ENCODE measurements around the gene CLSTN2. TPM values are rescaled to one million over a fixed set of nuclear protein-coding genes. Genes with fewer than 3 reads are reported as not detected.

The CLSTN2 gene
- total RNA-seq, 1 experiment from 2014 or later = not detected

GRCh38 chr3:140015741-140016140 is 80.8 kb downstream of the CLSTN2 start:
- H3K36me3 ChIP-seq (ENCODE audit: insufficient read depth, low read length) = no peaks in the 10 kb centered on the region
- no peaks in the 10 kb centered on the region for H3K4me1 ChIP-seq (ENCODE audit: low read length)
- H2AFZ ChIP-seq (ENCODE audit: low read length) = no peak overlapping the region
- no peaks in the 10 kb centered on the region for H3K27me3 ChIP-seq (ENCODE audit: low read length)
- no peak overlapping the region for H3K4me2 ChIP-seq (ENCODE audit: low read depth, low read length, poor library complexity, severe bottlenecking)
- H3K9me2 ChIP-seq (replicated peaks; ENCODE audit: insufficient read depth, low read length) = no peaks in the 10 kb centered on the region
- no peaks in the 10 kb centered on the region for H4K20me1 ChIP-seq (ENCODE audit: insufficient read depth, low read depth, low read length)
- H3K9ac ChIP-seq (ENCODE audit: low read length) = no peak overlapping the region
- no peak overlapping the region for H3K4me3 ChIP-seq (ENCODE audit: low read length)
- no peak for DNase-seq
- H3K79me2 ChIP-seq (ENCODE audit: low read length) = no peaks in the 10 kb centered on the region
- H3K9me3 ChIP-seq (ENCODE audit: low read length) = no peaks in the 10 kb centered on the region
- H3K27ac ChIP-seq (ENCODE audit: low read length) = no peak overlapping the region

GRCh38 chr3:140018556-140018955 is 83.6 kb downstream of the CLSTN2 start:
- Histone ChIP-seq H3K79me2 (ENCODE audit: low read length) (no peaks in the 10 kb centered on the region), H3K9me3 (ENCODE audit: low read length) (no peaks in the 10 kb centered on the region), H3K9ac (ENCODE audit: low read length) (no peak overlapping the region), H2AFZ (ENCODE audit: low read length) (no peak overlapping the region), H3K4me3 (ENCODE audit: low read length) (no peak overlapping the region), H3K27ac (ENCODE audit: low read length) (no peak overlapping the region), H4K20me1 (ENCODE audit: insufficient read depth, low read depth, low read length) (no peaks in the 10 kb centered on the region), H3K27me3 (ENCODE audit: low read length) (no peaks in the 10 kb centered on the region), H3K4me2 (ENCODE audit: low read depth, low read length, poor library complexity, severe bottlenecking) (no peak overlapping the region), H3K4me1 (ENCODE audit: low read length) (no peaks in the 10 kb centered on the region), H3K36me3 (ENCODE audit: insufficient read depth, low read length) (no peaks in the 10 kb centered on the region), H3K9me2 (replicated peaks; ENCODE audit: insufficient read depth, low read length) (no peaks in the 10 kb centered on the region)
- no peak for DNase-seq

- H3K4me3 ChIP-seq (ENCODE audit: low read length) = no peak overlapping the region
- no peak overlapping the region for H3K4me2 ChIP-seq (ENCODE audit: low read depth, low read length, poor library complexity, severe bottlenecking)
- H3K4me1 ChIP-seq (ENCODE audit: low read length) = no peaks in the 10 kb centered on the region
- no peak for DNase-seq
- H3K9me2 ChIP-seq (replicated peaks; ENCODE audit: insufficient read depth, low read length) = no peaks in the 10 kb centered on the region
- H3K27ac ChIP-seq (ENCODE audit: low read length) = no peak overlapping the region
- no peaks in the 10 kb centered on the region for H3K36me3 ChIP-seq (ENCODE audit: insufficient read depth, low read length)
- no peaks in the 10 kb centered on the region for H4K20me1 ChIP-seq (ENCODE audit: insufficient read depth, low read depth, low read length)
- no peak overlapping the region for H3K9ac ChIP-seq (ENCODE audit: low read length)
- H3K27me3 ChIP-seq (ENCODE audit: low read length) = no peaks in the 10 kb centered on the region
- H3K79me2 ChIP-seq (ENCODE audit: low read length) = no peaks in the 10 kb centered on the region
- H2AFZ ChIP-seq (ENCODE audit: low read length) = no peak overlapping the region
- no peaks in the 10 kb centered on the region for H3K9me3 ChIP-seq (ENCODE audit: low read length)
These were observed 85.0 kb downstream of the CLSTN2 start for GRCh38 chr3:140019946-140020345.

GRCh38 chr3:140020541-140020940 is 85.6 kb downstream of the CLSTN2 start:
- no peak for DNase-seq
- no peaks in the 10 kb centered on the region for H3K27me3 ChIP-seq (ENCODE audit: low read length)
- no peaks in the 10 kb centered on the region for H3K9me2 ChIP-seq (replicated peaks; ENCODE audit: insufficient read depth, low read length)
- H3K36me3 ChIP-seq (ENCODE audit: insufficient read depth, low read length) = no peaks in the 10 kb centered on the region
- no peak overlapping the region for H3K9ac ChIP-seq (ENCODE audit: low read length)
- no peaks in the 10 kb centered on the region for H3K9me3 ChIP-seq (ENCODE audit: low read length)
- no peak overlapping the region for H3K27ac ChIP-seq (ENCODE audit: low read length)
- no peaks in the 10 kb centered on the region for H3K79me2 ChIP-seq (ENCODE audit: low read length)
- H4K20me1 ChIP-seq (ENCODE audit: insufficient read depth, low read depth, low read length) = no peaks in the 10 kb centered on the region
- H2AFZ ChIP-seq (ENCODE audit: low read length) = no peak overlapping the region
- no peak overlapping the region for H3K4me3 ChIP-seq (ENCODE audit: low read length)
- H3K4me1 ChIP-seq (ENCODE audit: low read length) = no peaks in the 10 kb centered on the region
- no peak overlapping the region for H3K4me2 ChIP-seq (ENCODE audit: low read depth, low read length, poor library complexity, severe bottlenecking)

- Histone ChIP-seq H4K20me1 (ENCODE audit: insufficient read depth, low read depth, low read length) (no peaks in the 10 kb centered on the region), H3K4me3 (ENCODE audit: low read length) (no peak overlapping the region), H3K27me3 (ENCODE audit: low read length) (no peaks in the 10 kb centered on the region), H3K4me1 (ENCODE audit: low read length) (no peaks in the 10 kb centered on the region), H3K9me2 (replicated peaks; ENCODE audit: insufficient read depth, low read length) (no peaks in the 10 kb centered on the region), H3K9me3 (ENCODE audit: low read length) (no peaks in the 10 kb centered on the region), H3K27ac (ENCODE audit: low read length) (no peak overlapping the region), H2AFZ (ENCODE audit: low read length) (no peak overlapping the region), H3K79me2 (ENCODE audit: low read length) (no peaks in the 10 kb centered on the region), H3K4me2 (ENCODE audit: low read depth, low read length, poor library complexity, severe bottlenecking) (no peak overlapping the region), H3K36me3 (ENCODE audit: insufficient read depth, low read length) (no peaks in the 10 kb centered on the region), H3K9ac (ENCODE audit: low read length) (no peak overlapping the region)
- no peak for DNase-seq
These were observed 86.3 kb downstream of the CLSTN2 start for GRCh38 chr3:140021269-140021668.

- Histone ChIP-seq H3K36me3 (ENCODE audit: insufficient read depth, low read length) (no peaks in the 10 kb centered on the region), H3K27me3 (ENCODE audit: low read length) (no peaks in the 10 kb centered on the region), H2AFZ (ENCODE audit: low read length) (no peak overlapping the region), H3K27ac (ENCODE audit: low read length) (no peak overlapping the region), H3K9me3 (ENCODE audit: low read length) (no peaks in the 10 kb centered on the region), H3K79me2 (ENCODE audit: low read length) (no peaks in the 10 kb centered on the region), H3K4me3 (ENCODE audit: low read length) (no peak overlapping the region), H4K20me1 (ENCODE audit: insufficient read depth, low read depth, low read length) (no peaks in the 10 kb centered on the region), H3K4me1 (ENCODE audit: low read length) (no peaks in the 10 kb centered on the region), H3K9ac (ENCODE audit: low read length) (no peak overlapping the region), H3K4me2 (ENCODE audit: low read depth, low read length, poor library complexity, severe bottlenecking) (no peak overlapping the region), H3K9me2 (replicated peaks; ENCODE audit: insufficient read depth, low read length) (no peaks in the 10 kb centered on the region)
- no peak for DNase-seq
These were observed 87.2 kb downstream of the CLSTN2 start for GRCh38 chr3:140022066-140022770.

GRCh38 chr3:140023616-140024530 is 88.9 kb downstream of the CLSTN2 start:
- DNase-seq = no peak

GRCh38 chr3:140031170-140031569 is 96.2 kb downstream of the CLSTN2 start:
- Histone ChIP-seq H3K4me1 (ENCODE audit: low read length) (no peaks in the 10 kb centered on the region), H4K20me1 (ENCODE audit: insufficient read depth, low read depth, low read length) (no peaks in the 10 kb centered on the region), H3K27me3 (ENCODE audit: low read length) (no peaks in the 10 kb centered on the region), H3K27ac (ENCODE audit: low read length) (no peak overlapping the region), H3K9me3 (ENCODE audit: low read length) (no peaks in the 10 kb centered on the region), H3K4me2 (ENCODE audit: low read depth, low read length, poor library complexity, severe bottlenecking) (no peak overlapping the region), H3K79me2 (ENCODE audit: low read length) (no peaks in the 10 kb centered on the region), H3K9ac (ENCODE audit: low read length) (no peak overlapping the region), H3K4me3 (ENCODE audit: low read length) (no peak overlapping the region), H2AFZ (ENCODE audit: low read length) (no peak overlapping the region), H3K36me3 (ENCODE audit: insufficient read depth, low read length) (no peaks in the 10 kb centered on the region), H3K9me2 (replicated peaks; ENCODE audit: insufficient read depth, low read length) (no peaks in the 10 kb centered on the region)
- DNase-seq = no peak

More at GRCh38 chr3:140023616-140024530, 88.9 kb downstream of the CLSTN2 start:
- Histone ChIP-seq H4K20me1 (ENCODE audit: insufficient read depth, low read depth, low read length) (no peaks in the 10 kb centered on the region), H3K9me2 (replicated peaks; ENCODE audit: insufficient read depth, low read length) (no peaks in the 10 kb centered on the region), H3K27me3 (ENCODE audit: low read length) (no peaks in the 10 kb centered on the region), H3K79me2 (ENCODE audit: low read length) (no peaks in the 10 kb centered on the region), H3K27ac (ENCODE audit: low read length) (no peak overlapping the region), H3K4me2 (ENCODE audit: low read depth, low read length, poor library complexity, severe bottlenecking) (no peak overlapping the region), H3K36me3 (ENCODE audit: insufficient read depth, low read length) (no peaks in the 10 kb centered on the region), H3K4me1 (ENCODE audit: low read length) (no peaks in the 10 kb centered on the region), H3K9me3 (ENCODE audit: low read length) (no peaks in the 10 kb centered on the region), H3K4me3 (ENCODE audit: low read length) (no peak overlapping the region), H3K9ac (ENCODE audit: low read length) (no peak overlapping the region), H2AFZ (ENCODE audit: low read length) (no peak overlapping the region)
